HG03097 (cell line): ENCODE results near the gene TAF6L.
"Not testable (repeated sequence)": the region's sequence is repeated elsewhere in the genome, so short reads cannot be mapped to it uniquely, and the experiment has no call there.

Source experiments
- ATAC-seq: cut with Tn5 transposase; IDR thresholded peaks from one replicate; pipeline ENCODE4 v1.9.1; 2021; ENCODE audit not compliant: unreplicated experiment, low FRiP score

The TAF6L gene, protein sequence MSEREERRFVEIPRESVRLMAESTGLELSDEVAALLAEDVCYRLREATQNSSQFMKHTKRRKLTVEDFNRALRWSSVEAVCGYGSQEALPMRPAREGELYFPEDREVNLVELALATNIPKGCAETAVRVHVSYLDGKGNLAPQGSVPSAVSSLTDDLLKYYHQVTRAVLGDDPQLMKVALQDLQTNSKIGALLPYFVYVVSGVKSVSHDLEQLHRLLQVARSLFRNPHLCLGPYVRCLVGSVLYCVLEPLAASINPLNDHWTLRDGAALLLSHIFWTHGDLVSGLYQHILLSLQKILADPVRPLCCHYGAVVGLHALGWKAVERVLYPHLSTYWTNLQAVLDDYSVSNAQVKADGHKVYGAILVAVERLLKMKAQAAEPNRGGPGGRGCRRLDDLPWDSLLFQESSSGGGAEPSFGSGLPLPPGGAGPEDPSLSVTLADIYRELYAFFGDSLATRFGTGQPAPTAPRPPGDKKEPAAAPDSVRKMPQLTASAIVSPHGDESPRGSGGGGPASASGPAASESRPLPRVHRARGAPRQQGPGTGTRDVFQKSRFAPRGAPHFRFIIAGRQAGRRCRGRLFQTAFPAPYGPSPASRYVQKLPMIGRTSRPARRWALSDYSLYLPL

DNA sequence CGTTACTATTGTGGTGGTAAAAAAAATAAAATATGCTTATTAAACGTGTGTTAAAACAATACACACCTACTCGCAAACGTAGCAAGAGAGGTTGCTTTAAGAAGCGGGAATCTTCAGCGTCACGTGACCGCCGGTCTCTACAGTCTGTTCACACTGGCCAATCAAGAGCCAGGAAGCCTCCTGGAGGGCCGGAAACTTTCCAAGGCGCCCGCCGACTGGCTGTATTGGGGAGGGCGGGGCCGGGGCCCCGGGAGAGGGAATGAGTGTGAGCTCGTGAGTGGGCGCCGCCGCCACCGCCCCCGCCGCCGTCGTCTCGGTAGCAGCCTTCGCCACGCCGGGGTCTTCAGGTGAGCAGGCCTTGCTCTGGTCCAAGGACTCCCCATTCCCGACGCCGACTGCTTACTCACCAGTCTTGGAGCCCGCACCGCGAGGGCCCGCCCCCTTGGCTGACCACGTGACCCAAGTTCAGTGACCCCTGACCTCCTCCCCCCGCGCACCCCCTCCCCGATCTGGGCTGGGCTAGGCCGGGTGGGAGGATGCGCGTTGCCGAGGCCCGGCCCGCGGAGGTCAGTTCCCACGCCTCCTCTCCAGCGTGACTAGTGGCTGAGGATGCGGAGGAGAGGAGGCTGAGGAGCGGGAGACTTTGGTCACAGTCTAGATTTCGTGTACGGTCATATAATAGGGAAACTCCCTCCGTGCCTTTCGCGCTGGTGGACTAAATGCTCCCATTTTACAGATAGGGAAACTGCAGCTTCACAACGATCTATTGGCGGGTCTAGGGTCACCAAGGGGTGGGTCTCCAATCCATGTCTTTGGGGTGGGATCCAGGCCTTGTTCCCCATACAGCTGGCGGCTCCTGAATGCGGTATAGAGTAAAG, at the start of gene TAF6L:
TAF6L (plus strand) TSS at position 253 of the 878 bp plus-strand sequence. CDS start 4,388 bp downstream, outside the sequence.
- peak; percentile 69 for ATAC-seq

DNA sequence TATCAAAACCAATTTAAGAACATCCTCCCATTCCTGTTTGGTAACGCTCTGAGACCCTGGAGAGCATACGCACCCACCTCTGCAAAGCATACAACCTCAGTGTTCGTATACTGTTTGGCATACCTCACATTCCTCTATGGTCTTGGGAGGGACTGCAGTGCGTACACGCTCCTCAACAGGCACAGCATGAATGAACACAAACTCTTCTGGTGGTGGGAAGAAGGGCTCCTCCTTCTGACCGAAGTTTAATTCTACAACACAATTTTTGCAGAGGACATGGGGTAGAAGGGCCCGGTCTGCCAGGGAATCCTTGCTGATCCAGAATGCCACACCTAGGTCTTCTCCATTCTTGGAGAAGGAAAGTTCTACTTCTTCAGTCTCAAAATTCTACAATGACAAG, 49.2 kb upstream of the TAF6L start:
- ATAC-seq: no peak

DNA sequence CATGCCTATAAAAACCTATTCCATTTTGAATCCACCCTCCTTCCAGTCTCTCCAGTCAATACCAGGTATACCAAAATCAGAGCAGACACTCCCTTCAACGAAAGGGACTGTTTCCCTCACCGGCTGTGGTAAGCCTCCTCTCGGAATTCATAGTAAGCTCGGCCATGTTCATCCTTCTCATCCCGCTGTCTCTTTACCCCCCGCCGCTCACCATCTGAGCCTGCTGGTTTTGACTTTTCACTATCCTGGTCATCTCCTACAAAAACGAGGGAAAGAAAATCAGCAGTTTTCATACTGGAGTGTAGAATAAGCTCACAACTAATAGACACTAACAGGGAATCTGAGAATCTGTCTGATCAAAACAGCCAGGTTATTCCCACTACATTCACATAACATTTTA, 47.0 kb upstream of the TAF6L start:
- no peak for ATAC-seq

DNA sequence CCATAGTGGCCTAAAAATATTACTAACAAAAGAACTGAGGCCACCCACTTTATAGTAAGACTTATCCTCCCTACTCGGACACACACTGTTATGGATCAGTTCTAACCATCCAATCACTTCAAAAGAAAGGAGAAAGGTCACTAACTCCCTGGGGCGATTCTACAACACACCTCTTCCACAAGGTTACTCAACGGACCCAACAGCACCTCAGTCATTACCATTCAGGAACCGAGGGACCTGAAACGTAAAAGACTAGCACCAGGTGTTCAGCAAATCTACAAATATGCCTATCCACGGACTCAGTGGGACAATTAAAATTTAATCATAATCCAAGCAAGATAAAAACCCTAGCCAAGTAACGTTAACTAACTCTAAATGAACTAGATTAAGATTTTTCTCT, 45.5 kb upstream of the TAF6L start:
- ATAC-seq: no peak

DNA sequence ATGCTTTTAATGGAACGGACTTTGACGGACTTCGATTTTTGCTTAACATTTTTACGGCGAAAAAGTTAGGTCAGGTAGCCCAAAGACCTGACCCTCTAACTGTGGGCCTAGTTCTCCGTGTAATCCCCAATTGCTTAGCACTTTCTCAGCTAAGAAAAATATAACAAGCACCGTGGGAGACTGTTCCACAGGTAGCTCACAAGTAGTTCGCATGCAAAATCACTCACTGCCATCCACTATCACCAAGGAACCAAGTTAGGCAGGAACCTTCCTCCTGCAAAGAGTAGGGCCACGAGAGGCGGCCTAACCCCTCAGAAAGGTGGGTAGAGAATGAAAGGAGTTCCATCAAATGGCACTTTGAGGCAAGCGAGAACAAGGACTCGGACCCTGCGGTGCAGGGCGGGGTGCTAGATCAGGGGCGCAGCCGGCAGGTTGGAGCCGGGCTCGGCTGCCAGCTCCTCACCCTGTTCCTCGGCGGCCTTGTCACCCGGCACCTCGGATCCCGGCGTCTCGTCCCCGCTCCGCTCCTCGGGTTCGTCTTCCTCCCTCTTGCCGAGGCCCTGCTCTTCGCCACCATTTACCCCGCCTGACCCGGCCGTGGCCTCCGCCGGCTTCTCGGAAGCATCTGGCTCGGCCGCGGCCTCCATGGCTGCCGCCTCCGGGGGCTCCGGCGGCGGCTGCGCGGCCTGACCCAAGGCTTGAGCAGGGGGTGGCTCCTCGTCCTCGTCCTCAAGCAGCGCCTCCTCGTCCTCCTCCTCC, 44.9 kb upstream of the TAF6L start:
- ATAC-seq: peak; percentile 10

DNA sequence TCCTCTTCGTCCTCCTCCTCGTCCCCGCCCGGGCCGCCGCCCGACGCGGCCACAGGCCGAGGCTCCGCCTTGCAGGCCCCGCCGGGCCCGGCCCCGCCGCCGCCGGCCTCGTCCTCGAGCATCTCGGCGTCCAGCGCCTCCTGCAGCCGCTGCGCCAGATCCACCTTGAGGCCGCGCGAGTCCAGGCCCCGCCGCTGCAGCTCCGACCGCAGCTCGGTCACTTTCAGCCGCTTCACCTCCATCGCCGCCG, 44.4 kb upstream of the TAF6L start:
- no peak for ATAC-seq

DNA sequence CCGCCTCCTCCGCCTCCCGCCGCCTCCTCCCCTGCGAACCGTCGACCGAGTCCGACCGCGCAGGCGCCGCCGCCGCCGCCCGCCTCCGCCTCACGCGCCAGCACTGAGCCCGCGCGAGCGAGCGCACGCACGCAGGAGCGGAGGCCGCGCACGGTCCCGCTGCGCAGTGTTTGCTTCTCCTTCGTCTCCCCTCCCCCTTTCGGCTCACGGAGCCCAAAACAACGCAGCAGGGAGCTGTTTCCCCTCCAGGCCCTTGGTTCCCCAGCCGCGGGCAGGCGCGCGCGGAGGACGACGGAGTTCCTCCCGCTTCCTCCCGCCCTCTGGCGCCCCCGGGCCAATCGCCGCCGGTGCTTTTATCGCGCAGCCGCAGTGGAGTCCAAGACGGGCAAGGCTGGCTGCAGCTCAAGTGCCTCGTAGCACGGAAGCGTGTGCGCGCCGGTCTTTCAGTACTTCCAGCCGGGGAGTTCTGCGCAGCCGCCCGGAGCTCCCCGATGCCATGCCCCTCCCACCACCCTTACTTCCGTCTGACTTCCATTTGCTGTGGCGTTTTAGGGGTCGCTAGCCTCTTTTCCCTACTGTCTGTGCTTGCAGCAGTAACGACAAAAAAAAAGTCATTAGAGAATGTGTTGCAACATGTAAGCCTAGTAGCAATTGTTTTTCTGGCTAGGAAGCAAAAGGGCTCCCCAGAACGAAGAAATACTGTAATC, 43.9 kb upstream of the TAF6L start, which contains the start of gene HNRNPUL2:
HNRNPUL2 (minus strand) TSS at position 293 of the 707 bp plus-strand sequence. CDS start 301 bp downstream, outside the sequence.
- ATAC-seq: peak; percentile 63

DNA sequence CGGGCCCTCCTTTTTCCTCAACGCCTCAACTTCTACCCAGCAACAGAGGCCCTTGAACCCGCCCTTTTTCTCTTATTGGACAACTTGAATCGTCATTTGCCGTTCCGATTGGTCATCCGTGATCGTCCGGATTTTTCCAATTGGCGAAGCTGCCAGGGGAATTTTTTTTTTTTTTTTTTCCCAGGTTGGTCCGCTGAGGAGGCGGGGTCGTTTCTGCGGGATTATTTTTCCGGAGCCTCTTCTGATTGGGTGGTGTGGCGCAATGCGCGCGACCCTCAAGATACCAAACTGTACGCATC, 43.4 kb upstream of the TAF6L start:
- peak; percentile 51 for ATAC-seq

DNA sequence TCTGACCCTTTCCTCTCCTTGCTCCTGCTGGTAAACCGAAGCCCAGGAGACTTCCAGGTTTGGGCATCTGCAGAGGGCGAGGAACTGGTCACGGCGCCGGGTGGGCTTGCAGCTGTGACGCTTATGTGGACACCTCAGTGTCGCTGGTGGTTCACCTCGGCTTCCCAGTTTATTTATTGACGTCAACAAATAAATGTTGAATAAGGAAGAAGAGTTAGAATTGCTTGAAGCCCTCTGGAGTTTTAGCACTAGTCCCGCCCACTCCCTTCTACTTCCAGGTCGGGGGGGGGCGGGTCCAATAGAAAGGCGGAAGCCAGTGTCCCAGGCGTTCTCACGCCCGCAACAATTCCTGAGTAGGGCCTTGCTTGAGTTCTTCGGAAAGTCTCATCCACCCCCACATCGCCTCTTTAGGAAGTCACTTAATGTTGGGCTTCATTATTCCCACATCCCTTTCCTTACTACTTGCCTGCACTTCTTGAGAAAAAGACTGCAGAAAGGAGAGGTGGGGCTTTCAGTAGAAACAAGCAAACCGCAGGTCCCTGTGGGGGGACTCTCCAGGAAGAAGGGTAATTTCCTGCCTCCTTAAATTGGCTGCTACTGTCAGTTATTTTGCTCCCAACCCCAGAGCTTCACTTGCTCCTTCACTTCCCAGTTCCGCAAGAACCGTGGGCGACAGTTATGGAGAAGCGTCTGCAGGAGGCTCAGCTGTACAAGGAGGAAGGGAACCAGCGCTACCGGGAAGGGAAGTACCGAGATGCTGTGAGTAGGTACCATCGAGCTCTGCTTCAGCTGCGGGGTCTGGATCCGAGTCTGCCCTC, 42.8 kb upstream of the TAF6L start, which contains the start of gene TTC9C:
TTC9C (plus strand) TSS at position 316 of the 818 bp plus-strand sequence; CDS start at position 679, 363 bp downstream.
- ATAC-seq: peak; percentile 22

DNA sequence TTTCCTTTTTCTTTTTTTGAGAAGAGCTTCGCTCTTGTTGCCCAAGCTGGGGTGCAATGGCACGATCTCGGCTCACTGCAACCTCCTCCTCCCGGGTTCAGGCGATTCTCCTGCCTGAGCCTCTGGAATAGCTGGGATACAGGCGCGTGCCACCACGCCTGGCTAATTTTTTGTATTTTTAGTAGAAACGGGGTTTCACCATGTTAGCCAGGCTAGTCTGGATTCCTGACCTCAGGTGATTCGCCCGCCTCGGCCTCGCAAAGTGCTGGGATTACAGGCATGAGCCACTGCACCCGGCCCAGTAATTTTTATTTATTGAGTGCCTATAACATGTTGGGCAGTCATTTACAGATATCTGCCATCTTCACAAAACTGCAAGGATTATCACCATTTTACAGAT, 41.1 kb upstream of the TAF6L start:
- ATAC-seq: not testable (repeated sequence)

DNA sequence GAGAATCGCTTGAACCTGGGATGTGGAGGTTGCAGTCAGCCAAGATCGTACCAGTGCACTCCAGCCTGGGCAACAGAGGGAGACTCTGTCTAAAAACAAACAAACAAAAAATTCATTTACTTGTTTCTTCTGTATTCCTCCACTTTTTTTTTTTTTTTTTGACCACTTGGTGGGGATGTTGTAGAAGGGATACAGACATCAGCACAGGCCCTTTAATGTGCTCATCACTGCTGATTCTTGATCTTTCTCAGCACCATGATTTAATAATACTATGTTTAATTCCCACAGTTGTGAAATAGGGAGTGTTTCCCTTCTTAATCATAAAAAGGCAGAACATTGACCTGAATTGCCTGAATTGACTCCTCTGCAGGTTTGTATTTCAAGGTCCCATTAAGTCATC, 38.4 kb upstream of the TAF6L start:
- no peak for ATAC-seq

DNA sequence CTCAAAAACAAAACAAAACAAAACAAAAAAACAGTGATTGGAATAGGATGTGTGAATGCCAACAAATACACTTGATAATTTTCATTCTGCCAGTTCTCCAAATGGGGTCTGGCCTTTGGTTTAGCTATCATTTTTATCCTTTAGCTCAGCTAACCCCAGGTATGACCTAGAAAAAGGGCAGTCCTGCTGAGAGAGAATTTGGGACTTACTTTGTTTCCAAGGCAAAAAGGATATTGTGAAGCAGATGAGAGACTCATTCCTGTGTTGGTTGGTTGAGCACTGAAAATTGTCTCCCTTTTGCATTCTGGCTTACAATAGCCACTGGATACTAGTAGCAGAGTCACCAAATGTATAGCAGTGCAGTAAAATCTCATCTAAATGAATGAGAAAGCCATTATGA, 34.0 kb upstream of the TAF6L start:
- no peak for ATAC-seq

DNA sequence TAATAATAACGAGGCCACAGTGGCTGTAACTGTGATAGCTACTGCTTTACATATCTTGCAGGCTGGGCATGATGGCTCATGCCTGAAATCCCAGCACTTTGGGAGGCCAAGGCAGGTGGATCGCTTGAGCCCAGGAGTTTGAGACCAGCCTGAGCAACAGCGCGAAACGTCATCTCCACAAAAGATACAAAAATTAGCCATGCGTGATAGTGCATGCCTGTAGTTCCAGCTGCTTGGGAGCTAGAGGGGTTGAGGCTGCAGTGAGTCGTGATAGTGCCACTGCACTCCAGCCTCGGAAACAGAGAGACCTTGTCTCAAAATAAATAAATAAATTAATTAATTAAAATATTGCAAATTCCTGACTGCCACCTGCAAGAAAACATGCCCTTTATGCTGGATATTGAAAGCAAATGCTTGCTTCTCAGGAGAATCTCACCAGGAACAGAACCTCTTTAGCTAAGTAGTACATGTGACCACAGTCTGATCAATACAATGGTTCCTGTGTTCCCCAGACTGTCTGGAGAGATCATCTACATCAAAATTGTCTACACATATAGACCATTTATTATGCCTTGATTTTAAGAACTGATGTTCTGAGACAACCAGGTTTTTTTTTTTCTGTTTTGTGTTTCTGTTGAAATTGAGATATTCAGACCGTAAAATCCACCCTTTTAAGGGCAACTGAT, 23.6 kb upstream of the TAF6L start:
- no peak for ATAC-seq

DNA sequence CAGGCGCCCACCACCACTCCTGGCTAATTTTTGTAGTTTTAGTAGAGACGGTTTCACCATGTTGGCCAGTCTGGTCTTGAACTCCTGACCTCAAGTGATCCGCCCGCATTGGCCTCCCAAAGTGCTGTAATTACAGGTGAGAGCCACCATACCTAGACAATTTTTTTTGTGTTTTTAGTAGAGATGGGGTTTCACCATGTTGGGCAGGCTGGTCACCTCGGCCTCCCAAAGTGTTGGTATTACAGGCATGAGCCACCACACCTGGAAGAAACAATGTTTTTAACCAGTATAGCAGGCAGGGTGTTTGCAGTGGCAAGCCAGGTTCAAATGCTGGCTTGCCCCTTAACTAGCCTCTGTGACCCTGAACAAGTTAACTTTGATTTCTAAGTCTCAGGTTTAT, 21.3 kb upstream of the TAF6L start:
- not testable (repeated sequence) for ATAC-seq

DNA sequence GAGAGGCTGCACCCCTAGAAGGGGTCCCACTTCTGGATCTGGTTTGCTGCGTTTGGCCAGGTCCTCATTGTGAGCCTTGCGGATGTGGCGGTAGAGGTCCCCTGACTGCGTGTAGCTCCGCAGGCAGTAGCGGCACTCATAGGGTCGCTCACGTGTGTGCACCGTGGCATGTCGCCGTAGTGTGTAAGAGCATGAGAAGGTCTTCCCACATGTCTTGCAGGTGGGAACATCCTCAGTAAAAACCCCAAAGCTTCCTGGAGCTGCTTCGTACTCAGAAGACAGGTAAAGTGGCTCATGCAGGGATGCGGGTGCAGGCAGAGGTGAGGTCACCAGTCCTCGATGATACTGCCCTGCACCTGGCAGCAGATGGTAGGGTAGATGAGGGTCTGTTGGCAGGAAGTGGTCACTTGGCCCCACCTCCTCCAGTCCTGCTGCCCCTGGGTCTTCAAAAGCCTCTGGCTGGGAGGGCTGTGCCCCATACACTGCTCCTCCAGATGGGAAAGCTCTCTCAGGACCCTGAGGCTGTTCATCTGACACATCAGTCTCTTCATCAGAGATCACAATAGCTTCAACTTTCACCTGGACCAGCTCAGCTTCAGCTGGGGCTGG, 18.9 kb upstream of the TAF6L start:
- ATAC-seq: no peak

DNA sequence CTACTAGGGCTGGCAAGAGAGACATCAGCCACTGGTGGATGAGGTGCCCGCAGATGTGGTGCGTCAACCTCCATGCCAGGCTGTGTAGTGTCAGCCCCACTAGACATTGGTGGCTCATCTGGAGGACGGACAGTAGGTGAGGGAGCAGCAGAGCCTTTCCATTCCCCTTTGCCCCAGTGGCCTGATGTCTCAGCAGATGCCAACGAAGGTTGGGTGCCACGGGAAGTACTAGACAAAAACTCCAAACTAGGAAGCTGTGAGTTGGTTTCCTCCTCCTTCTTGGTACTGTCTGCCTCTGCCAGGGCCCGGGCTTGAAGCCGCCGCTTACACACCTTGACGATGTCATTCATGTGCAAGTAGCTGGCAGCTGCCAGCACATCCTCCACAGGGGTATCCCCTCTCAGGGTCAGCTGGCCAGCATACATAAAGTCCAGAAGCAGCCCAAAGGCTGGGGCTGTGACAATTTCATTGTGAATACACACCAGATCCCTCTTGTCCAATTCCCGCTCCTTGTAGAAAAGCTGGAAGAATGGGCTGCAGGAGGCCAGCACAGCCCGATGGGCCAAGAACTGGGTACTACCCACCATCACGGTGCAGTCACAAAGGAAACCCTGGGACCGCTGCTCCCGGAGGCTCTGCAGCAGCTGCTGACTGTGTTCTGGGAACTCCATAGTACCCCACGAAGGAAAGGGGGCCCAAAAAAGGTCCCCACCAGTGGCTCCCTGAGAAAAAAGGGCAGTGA, 18.0 kb upstream of the TAF6L start:
- ATAC-seq: peak; percentile 1

DNA sequence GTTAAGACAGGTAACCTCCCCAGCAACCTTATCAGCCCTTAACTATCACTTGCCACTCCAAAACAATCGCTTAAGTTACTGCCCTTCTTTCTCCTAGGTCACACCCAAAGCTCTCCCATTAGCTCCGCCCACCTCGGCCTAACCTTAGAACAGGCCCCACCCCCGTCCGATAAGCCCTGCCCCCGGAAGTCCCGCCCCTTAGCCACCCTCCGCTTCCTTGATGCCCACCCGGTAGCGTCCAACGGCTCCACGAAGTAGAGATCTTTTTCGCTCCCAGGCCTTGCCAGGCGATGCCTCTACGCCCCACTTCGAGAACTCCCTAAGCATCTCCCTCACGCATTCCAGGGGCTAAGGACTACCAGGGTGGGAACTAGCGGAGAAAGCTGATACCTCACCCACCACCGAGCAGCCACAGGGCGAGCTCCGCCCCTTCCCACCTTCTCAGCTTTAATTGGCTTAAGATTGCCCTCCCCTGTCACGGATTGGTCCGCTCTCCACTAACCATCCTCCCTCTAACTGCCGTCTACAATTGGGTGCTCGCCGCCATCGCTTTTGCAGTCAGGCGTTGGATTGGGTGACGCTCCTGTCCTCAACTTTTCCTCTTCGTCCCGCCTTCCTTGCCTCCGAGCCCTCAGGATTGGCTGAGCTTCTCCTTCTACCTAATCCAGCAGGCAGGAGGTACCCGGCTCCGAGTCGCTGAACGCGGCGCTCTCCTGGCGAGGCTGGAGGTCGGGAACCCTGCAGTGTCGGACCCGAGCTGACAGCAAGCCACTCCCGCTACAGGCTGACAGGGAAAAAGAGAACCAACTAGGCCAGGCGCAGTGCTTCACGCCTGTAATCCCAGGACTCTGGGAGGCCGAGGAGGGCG, 17.2 kb upstream of the TAF6L start, which contains the start of gene ZBTB3:
ZBTB3 (minus strand) TSS at position 425 of the 868 bp plus-strand sequence. CDS start 496 bp downstream, outside the sequence.
- ATAC-seq: peak; percentile 93
